Lung (tissue), 12 donors: Measurements from ENCODE around the gene SSH3. TPM values are rescaled to one million over a fixed set of nuclear protein-coding genes. Genes with fewer than 3 reads are reported as not detected.

ENCODE experiments used
- ATAC-seq: fragments of 200-7000 bp; cut with Tn5 transposase; one replicate; pipeline ENCODE4 v1.9.1; 2020; ENCODE audit warnings: moderate number of reproducible peaks; ENCODE audit not compliant: insufficient read depth, low FRiP score
- DNase-seq, 3 donors: peaks; one replicate each; pipeline ENCODE4 v3.0.0-alpha.2; 2013 to 2017
- H3K27ac ChIP-seq, 2 donors: one replicate each; pipeline ENCODE4 v1.5.1; 2013; ENCODE audit warnings: mild to moderate bottlenecking in 2 of 2, moderate library complexity in 2 of 2, control low read depth in 1 of 2, inconsistent platforms in 1 of 2, low read depth in 1 of 2, low read length in 1 of 2
- H3K27me3 ChIP-seq, 3 donors: one replicate each; pipeline ENCODE4 v1.5.1; 2013; ENCODE audit warnings: low read length in 2 of 3; ENCODE audit not compliant: control insufficient read depth in 3 of 3, insufficient read depth in 3 of 3
- H3K36me3 ChIP-seq, 4 donors: one replicate each; pipeline ENCODE4 v1.5.1; 2013; ENCODE audit warnings: low read length in 4 of 4, mild to moderate bottlenecking in 1 of 4, moderate library complexity in 1 of 4; ENCODE audit not compliant: control insufficient read depth in 4 of 4, insufficient read depth in 4 of 4
- H3K4me1 ChIP-seq, 5 donors: one replicate each; pipeline ENCODE4 v1.5.1; 2013; ENCODE audit warnings: low read length in 5 of 5, mild to moderate bottlenecking in 2 of 5, moderate library complexity in 1 of 5; ENCODE audit not compliant: control insufficient read depth in 5 of 5, insufficient read depth in 5 of 5
- H3K4me3 ChIP-seq: one replicate; pipeline ENCODE4 v1.5.1; 2013; ENCODE audit warnings: mild to moderate bottlenecking, control low read depth, moderate library complexity
- H3K9ac ChIP-seq, 2 donors: one replicate each; pipeline ENCODE4 v1.5.1; 2013; ENCODE audit warnings: low read length in 2 of 2, control low read depth in 1 of 2; ENCODE audit not compliant: insufficient read depth in 1 of 2
- H3K9me3 ChIP-seq, 4 donors: one replicate each; pipeline ENCODE4 v1.5.1; 2013; ENCODE audit warnings: low read length in 3 of 4, mild to moderate bottlenecking in 1 of 4, moderate library complexity in 1 of 4; ENCODE audit not compliant: control insufficient read depth in 4 of 4, insufficient read depth in 3 of 4
- WGBS, 2 donors: extraction: QIAGEN DNeasy Blood & Tissue Kit; methylation state at CpG; one replicate each; pipeline ENCODE4 v1.1.7; 2013; 5-methylcytosine and 5-hydroxymethylcytosine counted together
- polyA plus RNA-seq, 2 donors: library from polyadenylated mRNA; stranded (reverse); fragments of 200-250 nt; gene quantifications; one replicate each; pipeline ENCODE4 v1.2.1, GENCODE V29; 2013
- total RNA-seq, 2 donors: library from RNA; depleted of rRNA in 1 of 2; stranded (reverse); fragments of >200 nt in 1 of 2; gene quantifications; one replicate each; pipeline ENCODE4 v1.2.1, GENCODE V29; 2014 to 2021
- TF ChIP-seq, protein P1 (sequence below): IDR thresholded peaks from 2 replicates; pipeline ENCODE4 v1.5.1; 2012; ENCODE audit warnings: mild to moderate bottlenecking; ENCODE audit errors: control extremely low read depth, extremely low read depth
- donor health status: control.
- donor health status: control.
- donor health status: Bipolar disorder and iron deficiency.
- donor health status: healthy.
- donor health status: DM: yes; HTN: yes; CAD: no.

Gene SSH3
- total and polyA plus RNA-seq, 4 donors: 19.0 to 42.7 (median 27.2) TPM

DNA sequence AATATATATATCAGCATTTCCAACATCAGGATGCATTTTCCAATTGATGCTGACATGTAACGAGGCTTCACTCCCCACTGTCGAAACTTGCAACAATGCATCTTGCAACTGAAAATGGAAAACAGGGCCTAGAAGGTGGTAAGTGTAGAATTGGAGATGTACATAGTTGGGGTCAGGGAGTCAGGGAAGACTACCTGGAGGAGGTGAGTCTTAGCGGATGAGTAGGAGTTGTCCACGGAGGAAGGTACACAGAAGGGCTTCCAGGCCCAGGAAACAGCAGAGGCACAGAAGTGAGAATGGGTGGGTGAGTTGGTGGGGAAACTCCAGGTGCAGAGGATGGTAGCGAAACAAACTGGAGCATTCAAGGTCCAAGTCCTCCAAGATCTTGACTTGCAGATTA is 39.1 kb upstream of the SSH3 start:
- no peak overlapping the region for H3K9ac ChIP-seq
- no peak for ATAC-seq
- peaks cover under 1 to 35% (median 19%) of the 10 kb centered on the region in 5 donors for H3K4me1 ChIP-seq
- no peaks in the 10 kb centered on the region for H3K27me3 ChIP-seq
- TF ChIP-seq, protein P1, sequence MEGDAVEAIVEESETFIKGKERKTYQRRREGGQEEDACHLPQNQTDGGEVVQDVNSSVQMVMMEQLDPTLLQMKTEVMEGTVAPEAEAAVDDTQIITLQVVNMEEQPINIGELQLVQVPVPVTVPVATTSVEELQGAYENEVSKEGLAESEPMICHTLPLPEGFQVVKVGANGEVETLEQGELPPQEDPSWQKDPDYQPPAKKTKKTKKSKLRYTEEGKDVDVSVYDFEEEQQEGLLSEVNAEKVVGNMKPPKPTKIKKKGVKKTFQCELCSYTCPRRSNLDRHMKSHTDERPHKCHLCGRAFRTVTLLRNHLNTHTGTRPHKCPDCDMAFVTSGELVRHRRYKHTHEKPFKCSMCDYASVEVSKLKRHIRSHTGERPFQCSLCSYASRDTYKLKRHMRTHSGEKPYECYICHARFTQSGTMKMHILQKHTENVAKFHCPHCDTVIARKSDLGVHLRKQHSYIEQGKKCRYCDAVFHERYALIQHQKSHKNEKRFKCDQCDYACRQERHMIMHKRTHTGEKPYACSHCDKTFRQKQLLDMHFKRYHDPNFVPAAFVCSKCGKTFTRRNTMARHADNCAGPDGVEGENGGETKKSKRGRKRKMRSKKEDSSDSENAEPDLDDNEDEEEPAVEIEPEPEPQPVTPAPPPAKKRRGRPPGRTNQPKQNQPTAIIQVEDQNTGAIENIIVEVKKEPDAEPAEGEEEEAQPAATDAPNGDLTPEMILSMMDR: no peak
- DNase-seq: no peak
- H3K27ac ChIP-seq: no peak overlapping the region
- H3K36me3 ChIP-seq: peaks cover 0 to 5% (median 2%) of the 10 kb centered on the region in 4 donors
- 92 to 94% methylated on average over 5 of the region's 5 CpGs for WGBS, 2 donors
- H3K4me3 ChIP-seq: no peak overlapping the region
- H3K9me3 ChIP-seq: no peaks in the 10 kb centered on the region

DNA sequence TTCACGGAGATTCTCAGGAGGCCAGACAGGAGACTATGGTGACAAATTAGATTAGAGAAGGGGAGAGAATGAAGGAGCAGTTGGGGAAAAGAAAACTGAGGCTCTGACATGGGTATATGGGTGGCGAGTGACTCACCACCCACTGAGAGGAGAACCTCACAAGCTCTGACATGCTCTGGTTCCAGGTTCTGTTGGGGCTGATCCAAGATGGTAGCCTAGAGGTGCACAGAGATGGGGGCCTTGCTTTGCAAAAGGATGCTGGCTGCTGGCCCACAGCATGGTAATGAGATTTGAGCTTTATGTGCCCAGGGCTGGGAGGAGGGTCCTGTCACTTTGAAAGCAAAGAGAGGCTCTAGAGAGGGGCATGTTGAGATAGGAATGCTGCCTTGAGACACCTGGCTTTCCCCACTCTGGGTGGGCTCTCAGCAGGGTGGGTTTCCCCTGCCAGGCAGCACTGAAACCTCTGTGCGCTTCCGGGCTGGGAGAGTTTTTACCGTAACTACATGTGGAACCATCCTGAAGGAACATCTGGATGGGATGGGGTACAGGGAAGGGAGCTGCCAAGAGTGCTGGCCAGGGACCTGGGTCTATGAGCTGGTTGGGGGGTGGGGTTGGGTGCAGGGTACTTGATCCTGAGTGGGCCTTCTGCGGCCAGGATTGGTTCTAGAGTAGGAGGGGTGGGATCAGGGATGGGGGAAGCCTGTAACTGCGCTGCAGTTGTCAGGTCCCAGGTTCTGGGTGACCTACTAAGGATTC is 38.3 kb upstream of the SSH3 start:
- WGBS, 2 donors: 91 to 95% methylated on average over 7 of the region's 7 CpGs
- Histone ChIP-seq H3K4me1 (peaks cover 6 to 43% (median 26%) of the 10 kb centered on the region in 5 donors), H3K27me3 (no peaks in the 10 kb centered on the region), H3K27ac (no peak overlapping the region), H3K36me3 (peaks cover 0 to 5% (median 2%) of the 10 kb centered on the region in 4 donors), H3K9ac (no peak overlapping the region), H3K4me3 (no peak overlapping the region), H3K9me3 (no peaks in the 10 kb centered on the region)
- DNase-seq (no peak), ATAC-seq (no peak)
- TF ChIP-seq, protein P1: no peak

DNA sequence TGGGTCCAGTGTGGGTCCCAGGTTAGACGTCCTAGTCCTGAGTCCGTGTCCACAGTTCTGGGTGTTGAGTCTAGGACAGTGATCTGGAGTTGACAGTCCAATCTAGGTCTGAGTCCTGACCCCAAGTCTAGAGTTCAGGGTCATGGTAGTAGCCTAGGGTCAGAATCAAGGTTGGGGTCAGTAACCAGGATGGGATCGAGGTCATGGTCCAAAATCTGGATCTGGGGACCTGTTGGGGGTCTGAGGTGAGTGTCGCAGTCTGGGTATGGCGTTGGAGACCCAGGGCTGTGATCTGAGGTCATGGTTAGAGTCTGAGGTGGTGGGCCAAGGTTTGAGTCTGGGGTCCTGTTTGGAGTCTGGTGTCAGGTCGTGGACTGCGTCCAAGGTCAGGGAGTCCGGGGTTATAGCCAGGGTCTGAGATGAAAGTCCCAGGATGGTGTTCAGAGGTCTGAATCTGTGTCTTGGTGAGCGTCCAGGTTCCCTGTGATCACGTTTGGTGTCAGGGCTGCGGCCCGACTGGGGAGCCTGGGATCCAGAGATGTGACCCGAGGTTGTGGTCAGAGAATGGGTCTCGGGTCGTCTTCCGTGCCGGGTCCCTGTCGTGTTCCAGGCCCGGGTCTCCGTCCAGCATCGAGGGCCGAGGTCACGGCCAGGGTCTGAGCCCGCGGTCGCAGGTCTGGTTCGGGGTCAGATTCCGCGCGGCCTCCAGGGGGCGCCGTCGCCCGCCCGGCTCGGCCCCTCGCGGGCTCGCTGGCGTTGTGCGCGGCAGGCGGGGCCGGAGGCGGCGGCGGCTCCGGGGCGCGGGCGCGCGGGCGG is 37.5 kb upstream of the SSH3 start:
- DNase-seq: peak; percentile 68 to 82 (median 77)
- no peak overlapping the region for H3K9ac ChIP-seq
- peaks cover 6 to 50% (median 32%) of the 10 kb centered on the region in 5 donors for H3K4me1 ChIP-seq
- ATAC-seq: peak; percentile 79
- H3K9me3 ChIP-seq: no peaks in the 10 kb centered on the region
- peak overlapping the region; percentile 27 to 51 for H3K27ac ChIP-seq
- no peak overlapping the region for H3K4me3 ChIP-seq
- TF ChIP-seq, protein P1: peak; percentile 74
- H3K36me3 ChIP-seq: peaks cover 0 to 5% (median 2%) of the 10 kb centered on the region in 4 donors
- H3K27me3 ChIP-seq: no peaks in the 10 kb centered on the region
- 12 to 29% methylated on average over 27 to 54 of the region's 54 CpGs for WGBS, 2 donors
